ENCODE measurements around the gene SCYL1.
A peak's percentile ranks its signal among the peaks of the same experiment; 100 is the strongest.
"Not testable (repeated sequence)": the region's sequence is repeated elsewhere in the genome, so short reads cannot be mapped to it uniquely, and the experiment has no call there.

The SCYL1 gene

GRCh38 chr11:65559951-65560537 is 35.2 kb downstream of the SCYL1 start:
- in situ Hi-C loops (cut with MboI; ENCODE audit: low pct_unique_long_range_greater_than_20kb, low sequenced_read_pairs), result no loop called here
- DNase-seq, result no peak

- in situ Hi-C loops (cut with MboI; ENCODE audit: low pct_unique_long_range_greater_than_20kb, low sequenced_read_pairs), result no loop called here
- DNase-seq, result no peak
Measured at GRCh38 chr11:65560555-65561418, 35.9 kb downstream of the SCYL1 start.

GRCh38 chr11:65562020-65562419 is 37.1 kb downstream of the SCYL1 start:
- DNase-seq, result no peak
- in situ Hi-C loops (cut with MboI; ENCODE audit: low pct_unique_long_range_greater_than_20kb, low sequenced_read_pairs), result no loop called here

GRCh38 chr11:65562788-65563187 is 37.9 kb downstream of the SCYL1 start:
- in situ Hi-C loops (cut with MboI; ENCODE audit: low pct_unique_long_range_greater_than_20kb, low sequenced_read_pairs), result no loop called here
- no peak for DNase-seq

- in situ Hi-C loops (cut with MboI; ENCODE audit: low pct_unique_long_range_greater_than_20kb, low sequenced_read_pairs), result no loop called here
- no peak for DNase-seq
Measured at GRCh38 chr11:65563601-65564000, 38.7 kb downstream of the SCYL1 start.

- in situ Hi-C loops (cut with MboI; ENCODE audit: low pct_unique_long_range_greater_than_20kb, low sequenced_read_pairs); DNase-seq: not testable (repeated sequence)
Measured at GRCh38 chr11:65564879-65565559, 40.1 kb downstream of the SCYL1 start.

GRCh38 chr11:65565624-65566453 is 41.0 kb downstream of the SCYL1 start:
- no peak for DNase-seq
- in situ Hi-C loops (cut with MboI; ENCODE audit: low pct_unique_long_range_greater_than_20kb, low sequenced_read_pairs), result no loop called here

GRCh38 chr11:65569164-65569972 is 44.5 kb downstream of the SCYL1 start:
- in situ Hi-C loops (cut with MboI; ENCODE audit: low pct_unique_long_range_greater_than_20kb, low sequenced_read_pairs), result no loop called here
- DNase-seq, result no peak

- DNase-seq, result peak; percentile 99
- in situ Hi-C loops (cut with MboI; ENCODE audit: low pct_unique_long_range_greater_than_20kb, low sequenced_read_pairs), result no loop called here
Measured at GRCh38 chr11:65569973-65570918, 45.4 kb downstream of the SCYL1 start, which contains the start of gene ZNRD2. Gene ZNRD2, plus strand, starts transcription at chr11:65570477. Its CDS starts 15 bp downstream, at chr11:65570492.

GRCh38 chr11:65571420-65571819 is 46.5 kb downstream of the SCYL1 start:
- in situ Hi-C loops (cut with MboI; ENCODE audit: low pct_unique_long_range_greater_than_20kb, low sequenced_read_pairs), result no loop called here
- DNase-seq, result no peak

- peak; percentile 63 for DNase-seq
- in situ Hi-C loops (cut with MboI; ENCODE audit: low pct_unique_long_range_greater_than_20kb, low sequenced_read_pairs), result no loop called here
Measured at GRCh38 chr11:65571940-65572339, 47.1 kb downstream of the SCYL1 start.

- in situ Hi-C loops (cut with MboI; ENCODE audit: low pct_unique_long_range_greater_than_20kb, low sequenced_read_pairs), result no loop called here
Measured at GRCh38 chr11:65572356-65573051, 47.6 kb downstream of the SCYL1 start, which contains the start of gene FAM89B. Gene FAM89B, plus strand, starts transcription at chr11:65572538. Its CDS starts 132 bp downstream, at chr11:65572670.

GRCh38 chr11:65573391-65574079 is 48.7 kb downstream of the SCYL1 start:
- DNase-seq, result no peak
- in situ Hi-C loops (cut with MboI; ENCODE audit: low pct_unique_long_range_greater_than_20kb, low sequenced_read_pairs), result no loop called here

More at GRCh38 chr11:65572356-65573051, 47.6 kb downstream of the SCYL1 start, which contains the start of gene FAM89B:
- DNase-seq, result peak; percentile 85

- in situ Hi-C loops (cut with MboI; ENCODE audit: low pct_unique_long_range_greater_than_20kb, low sequenced_read_pairs), result no loop called here
- peak; percentile 98 for DNase-seq
Measured at GRCh38 chr11:65574109-65574810, 49.4 kb downstream of the SCYL1 start.

- in situ Hi-C loops (cut with MboI; ENCODE audit: low pct_unique_long_range_greater_than_20kb, low sequenced_read_pairs), result no loop called here
- peak; percentile 57 for DNase-seq
Measured at GRCh38 chr11:65574811-65575567, 50.1 kb downstream of the SCYL1 start.
